AG09319 (cell line): Measurements from ENCODE around the gene PGP.
A peak's percentile ranks its signal among the peaks of the same experiment; 100 is the strongest.

Source experiments
- DNase-seq: peaks from one replicate; pipeline ENCODE4 v3.0.0-alpha.2; 2010; ENCODE audit warnings: low read depth; ENCODE audit errors: extremely low read depth
- TF ChIP-seq, protein P1 (sequence below): IDR thresholded peaks from 2 replicates; pipeline ENCODE4 v1.5.1; 2011; ENCODE audit warnings: low read depth, mild to moderate bottlenecking, inconsistent platforms, low read length, moderate library complexity

PGP gene

DNA sequence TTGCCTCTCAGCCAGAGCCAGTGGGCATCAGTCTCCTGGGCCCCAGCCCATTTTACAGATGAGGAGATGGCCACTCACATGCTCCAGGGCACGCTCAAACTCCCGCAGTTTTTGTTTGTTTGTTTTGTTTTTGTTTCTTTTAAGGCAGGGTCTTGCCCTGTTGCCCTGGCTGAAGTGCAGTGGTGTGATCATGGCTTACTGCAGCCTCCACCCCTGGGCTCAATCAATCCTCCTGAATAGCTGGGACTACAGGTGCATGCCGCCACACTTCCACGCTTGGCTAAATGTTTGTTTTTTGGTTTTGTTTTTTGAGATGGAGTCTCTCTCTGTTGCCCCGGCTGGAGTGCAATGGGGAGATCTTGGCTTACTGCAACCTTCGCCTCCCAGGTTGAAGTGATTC, 12.3 kb upstream of the PGP start:
- TF ChIP-seq, protein P1, sequence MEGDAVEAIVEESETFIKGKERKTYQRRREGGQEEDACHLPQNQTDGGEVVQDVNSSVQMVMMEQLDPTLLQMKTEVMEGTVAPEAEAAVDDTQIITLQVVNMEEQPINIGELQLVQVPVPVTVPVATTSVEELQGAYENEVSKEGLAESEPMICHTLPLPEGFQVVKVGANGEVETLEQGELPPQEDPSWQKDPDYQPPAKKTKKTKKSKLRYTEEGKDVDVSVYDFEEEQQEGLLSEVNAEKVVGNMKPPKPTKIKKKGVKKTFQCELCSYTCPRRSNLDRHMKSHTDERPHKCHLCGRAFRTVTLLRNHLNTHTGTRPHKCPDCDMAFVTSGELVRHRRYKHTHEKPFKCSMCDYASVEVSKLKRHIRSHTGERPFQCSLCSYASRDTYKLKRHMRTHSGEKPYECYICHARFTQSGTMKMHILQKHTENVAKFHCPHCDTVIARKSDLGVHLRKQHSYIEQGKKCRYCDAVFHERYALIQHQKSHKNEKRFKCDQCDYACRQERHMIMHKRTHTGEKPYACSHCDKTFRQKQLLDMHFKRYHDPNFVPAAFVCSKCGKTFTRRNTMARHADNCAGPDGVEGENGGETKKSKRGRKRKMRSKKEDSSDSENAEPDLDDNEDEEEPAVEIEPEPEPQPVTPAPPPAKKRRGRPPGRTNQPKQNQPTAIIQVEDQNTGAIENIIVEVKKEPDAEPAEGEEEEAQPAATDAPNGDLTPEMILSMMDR: no peak
- DNase-seq: no peak

DNA sequence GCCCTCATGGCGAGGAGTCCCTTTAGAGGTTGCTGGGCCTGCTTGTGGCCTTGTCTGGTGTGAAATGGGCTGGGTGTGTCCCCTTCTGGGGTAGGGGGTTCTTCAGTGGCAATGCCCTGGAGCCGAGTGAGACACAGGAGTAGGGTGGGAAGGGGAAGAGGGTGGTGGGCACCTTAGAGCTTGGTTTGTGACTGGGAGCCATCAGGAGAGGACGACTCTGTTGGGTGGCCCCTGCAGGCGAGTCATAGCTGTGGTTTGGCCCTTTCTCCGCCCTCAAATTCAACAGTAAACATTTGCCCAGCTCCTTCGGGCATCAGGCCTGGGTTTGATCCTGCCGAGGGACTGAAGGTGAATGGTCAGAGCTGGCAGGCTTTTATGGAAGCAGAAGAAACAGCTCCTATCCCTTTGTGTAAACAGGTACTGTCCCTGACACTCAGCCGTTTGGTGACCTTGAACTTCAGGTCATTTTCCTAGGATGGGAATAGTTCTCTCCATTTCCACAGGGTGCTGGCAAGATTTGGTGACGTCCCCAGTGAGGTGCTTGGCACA, 11.7 kb upstream of the PGP start:
- DNase-seq: no peak
- TF ChIP-seq, protein P1: no peak

DNA sequence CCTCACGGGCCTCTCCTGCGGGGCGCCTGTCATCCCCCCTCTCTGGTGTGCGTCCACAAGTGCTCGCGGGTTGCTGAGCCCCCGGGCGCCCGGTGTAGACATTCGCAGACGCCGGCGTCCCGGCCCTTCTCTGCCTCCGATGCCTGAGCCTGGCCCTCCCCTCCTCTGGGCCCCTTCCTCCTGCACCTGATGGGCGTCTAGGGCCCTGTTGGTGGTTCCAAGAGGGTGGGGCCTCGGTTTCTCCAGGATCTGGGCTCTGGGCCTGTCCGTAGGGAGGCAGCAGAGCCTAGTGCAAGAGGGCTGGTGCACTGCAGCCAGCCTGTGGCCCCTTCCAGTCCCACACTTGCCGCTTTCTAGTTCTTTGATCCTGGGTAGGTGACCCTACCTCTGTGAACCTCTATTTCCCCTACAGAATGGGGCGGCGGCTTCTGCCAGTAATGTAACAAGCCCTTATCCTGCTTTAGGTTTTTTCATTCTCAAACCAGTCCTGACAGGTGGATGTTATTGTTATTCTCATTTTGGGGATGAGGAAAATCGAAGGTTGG, 9.4 kb upstream of the PGP start:
- DNase-seq: no peak
- TF ChIP-seq, protein P1: peak; percentile 26

DNA sequence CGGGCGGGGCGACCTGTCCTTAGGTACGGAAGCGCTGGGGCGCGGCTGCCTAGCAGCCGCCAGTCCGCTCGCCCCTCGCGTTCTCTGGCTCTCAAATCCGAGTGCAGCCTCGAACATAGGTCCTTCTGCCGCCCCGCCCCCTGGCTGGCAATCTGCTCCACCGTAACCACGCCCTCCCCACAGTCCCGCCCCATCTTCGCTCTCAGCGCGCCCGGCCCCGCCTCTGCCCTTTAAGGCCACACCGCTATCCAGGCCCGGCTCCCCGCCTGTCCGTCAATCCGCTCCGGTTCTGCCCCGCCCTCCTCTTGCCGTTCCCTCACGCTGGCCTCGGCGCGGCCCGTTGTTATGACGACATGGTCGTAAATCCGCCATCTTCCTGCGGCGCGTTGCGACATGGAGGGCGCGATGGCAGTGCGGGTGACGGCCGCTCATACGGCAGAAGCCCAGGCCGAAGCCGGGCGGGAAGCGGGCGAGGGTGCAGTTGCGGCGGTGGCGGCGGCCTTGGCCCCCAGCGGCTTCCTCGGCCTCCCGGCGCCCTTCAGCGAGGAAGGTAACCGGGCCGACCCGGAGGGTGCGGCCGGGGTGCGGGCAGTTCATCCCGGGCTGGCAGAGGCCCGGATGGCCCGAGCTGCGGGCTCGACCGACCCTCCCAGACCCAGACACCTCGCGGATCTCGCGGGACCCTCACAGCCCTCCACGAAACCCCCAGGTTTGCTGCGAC, 8.7 kb upstream of the PGP start, which contains the start of gene E4F1:
Gene E4F1 (plus strand): TSS at position 371 of the 721 bp plus-strand sequence. CDS start 23 bp downstream, at position 394.
- TF ChIP-seq, protein P1: no peak

DNA sequence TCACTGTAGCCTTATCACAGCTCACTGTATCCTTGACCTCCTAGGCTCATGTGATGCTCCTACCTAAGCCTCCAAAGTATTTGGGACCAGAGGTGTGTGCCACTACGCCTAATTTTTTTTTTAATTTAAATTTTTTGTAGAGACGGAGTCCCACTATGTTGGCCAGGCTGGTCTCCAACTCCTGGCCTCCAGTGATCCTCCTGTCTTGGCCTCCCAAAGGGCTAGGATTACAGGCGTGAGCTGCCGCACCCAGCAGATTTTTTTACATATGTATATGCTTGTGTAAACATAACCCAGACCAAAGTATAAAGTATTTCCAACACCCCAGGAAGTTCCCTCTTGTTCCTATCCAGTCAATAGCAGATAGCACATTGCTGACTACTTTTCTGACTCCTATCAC, 1.7 kb upstream of the PGP start:
- no peak for DNase-seq
- TF ChIP-seq, protein P1: no peak

More for the DNA sequence above, 8.7 kb upstream of the PGP start, which contains the start of gene E4F1:
- peak; percentile 99 for DNase-seq

DNA sequence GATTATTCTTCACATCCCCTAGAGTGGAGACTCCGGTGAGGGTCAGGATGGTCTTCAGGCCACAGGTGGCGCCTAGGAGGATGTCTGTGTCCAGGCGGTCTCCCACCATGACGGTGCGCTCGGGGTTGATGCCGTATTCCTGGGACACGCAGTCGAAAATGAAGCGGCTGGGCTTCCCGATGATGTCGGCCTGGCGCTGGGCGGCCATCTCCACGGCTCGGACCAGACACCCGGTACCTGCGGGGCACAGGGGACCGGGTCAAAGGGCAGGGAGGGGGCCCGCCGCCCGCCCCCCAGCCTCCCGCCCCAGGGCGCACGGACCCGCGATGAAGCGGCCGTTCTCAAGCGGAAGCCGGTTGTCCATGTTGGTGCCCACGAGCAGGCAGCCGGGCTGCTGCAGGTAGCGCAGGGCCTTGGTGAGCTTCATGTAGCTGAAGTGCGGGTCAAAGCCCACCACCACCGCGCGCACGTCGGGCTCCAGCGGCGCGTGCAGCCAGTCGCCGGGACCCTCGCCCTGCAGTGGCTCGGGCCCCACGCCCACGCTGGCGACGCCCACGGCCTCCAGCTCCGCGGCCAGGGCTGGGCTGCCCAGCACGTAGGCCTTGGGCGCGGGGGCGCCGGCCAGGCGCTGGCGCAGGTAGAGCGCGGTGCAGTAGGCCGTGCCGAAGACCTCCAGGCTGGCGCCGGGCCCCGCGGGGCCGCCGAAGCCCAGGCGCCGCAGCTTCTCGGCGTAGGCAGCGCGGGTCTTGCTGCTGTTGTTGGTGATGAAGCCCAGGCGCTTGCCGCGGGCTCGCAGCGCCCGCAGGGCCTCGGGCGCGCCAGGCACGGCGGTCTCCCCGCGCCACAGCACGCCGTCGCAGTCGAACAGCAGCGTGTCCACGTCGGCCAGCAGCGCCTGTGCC, 572 bp downstream of the PGP start:
- DNase-seq: no peak
- TF ChIP-seq, protein P1: no peak
